Esophagus squamous epithelium (tissue), 5 donors: ENCODE data around the gene PPP2R5C. TPM values are rescaled to one million over a fixed set of nuclear protein-coding genes. Genes with fewer than 3 reads are reported as not detected.

Experiments
- DNase-seq: peaks from one replicate; lab custom pipeline; 2025; lab: John Stamatoyannopoulos, UW
- H3K27ac ChIP-seq, 4 donors: fragments of 200-600 bp; sonication (generic); one replicate each; pipeline ENCODE4 v1.5.1; 2016 to 2019; ENCODE audit warnings: mild to moderate bottlenecking in 1 of 4
- H3K27me3 ChIP-seq, 4 donors: fragments of 200-600 bp; sonication (generic); 1 replicate in 3 of 4; 2 replicates in 1 of 4; pipeline versions ENCODE4 v1.5.1 to v1.6.0; 2017 to 2021; ENCODE audit warnings: antibody characterized with exemption in 1 of 4
- H3K36me3 ChIP-seq, 3 donors: fragments of 200-600 bp; sonication (generic); one replicate each; pipeline ENCODE4 v1.5.1; 2016 to 2019
- H3K4me1 ChIP-seq, 3 donors: fragments of 200-600 bp; sonication (generic); one replicate each; pipeline ENCODE4 v1.5.1; 2017 to 2019
- H3K4me3 ChIP-seq, 4 donors: fragments of 200-600 bp; sonication (generic); 1 replicate in 3 of 4; 2 replicates in 1 of 4; pipeline ENCODE4 v1.5.1; 2016 to 2019; ENCODE audit warnings: mild to moderate bottlenecking in 2 of 4, moderate library complexity in 1 of 4
- H3K9me3 ChIP-seq, 3 donors: fragments of 200-600 bp; sonication (generic); one replicate each; pipeline ENCODE4 v1.5.1; 2016 to 2019
- POLR2A ChIP-seq, 4 donors: fragments of 450-650 bp; IDR thresholded peaks; one replicate each; pipeline ENCODE4 v1.6.1; 2017; ENCODE audit warnings: antibody characterized with exemption in 4 of 4, mild to moderate bottlenecking in 4 of 4, moderate library complexity in 3 of 4
- WGBS, 2 donors: methylation state at CpG; one replicate each; pipeline ENCODE4 v1.1.5; 2018; 5-methylcytosine and 5-hydroxymethylcytosine counted together
- intact Hi-C: fragments of 100-400 bp; cut with DNase I; formaldehyde crosslinking; loops from one replicate; pipeline ENCODE4 v1.15.0; 2022
- total RNA-seq, 4 donors: library from RNA; depleted of rRNA; stranded (reverse); fragments of >200 nt; gene quantifications; one replicate each; pipeline ENCODE4 v1.1.0, GENCODE V29; 2016
- TF ChIP-seq, protein P1 (sequence below), 6 experiments: fragments of 450-650 bp in 4 of 6; fragments of 200-600 bp in 2 of 6; sonication (generic) in 2 of 6; IDR thresholded peaks; one replicate each; pipeline ENCODE4 v1.5.1; 2016 to 2019; ENCODE audit warnings: antibody characterized with exemption in 6 of 6, mild to moderate bottlenecking in 4 of 6, moderate library complexity in 4 of 6
- donor health status: DM: yes; HTN: yes; CAD: no.

The PPP2R5C gene
- total RNA-seq, 4 donors from 2014 or later = 66.3 to 92.3 (median 83.4) TPM

DNA sequence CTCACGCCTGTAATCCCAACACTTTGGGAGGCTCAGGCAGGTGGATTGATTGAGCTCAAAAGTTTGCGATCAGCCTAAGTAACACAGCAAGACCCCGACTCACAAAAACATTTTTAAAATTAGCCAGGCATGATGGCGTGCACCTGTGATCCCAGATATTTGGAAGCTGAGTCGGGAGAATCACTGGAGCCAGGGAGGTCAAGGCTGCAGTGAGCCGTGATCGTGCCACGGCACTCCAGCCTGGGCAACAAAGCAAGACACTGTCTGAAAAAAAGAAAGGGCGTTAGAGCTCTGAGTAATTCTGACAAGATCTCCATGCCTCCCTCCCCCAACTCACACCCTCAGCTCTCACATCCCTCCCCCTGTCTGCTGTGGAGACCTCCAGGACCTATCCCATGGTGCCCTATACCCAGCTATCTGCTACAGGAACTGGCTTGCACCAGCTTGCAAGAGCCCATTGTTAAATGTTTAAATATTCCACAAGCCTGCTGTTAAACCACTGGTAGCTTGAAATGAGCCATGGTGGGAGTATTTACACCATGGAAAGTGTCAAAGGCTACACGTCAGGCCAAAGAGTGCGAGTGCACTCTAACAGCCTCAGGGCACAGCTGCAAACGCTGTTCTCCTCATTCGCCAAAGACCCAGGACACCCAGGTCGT is 35.1 kb upstream of the PPP2R5C start:
- Histone ChIP-seq H3K9me3 (no peaks in the 10 kb centered on the region), H3K4me1 (peaks cover 2 to 9% (median 6%) of the 10 kb centered on the region in 3 donors), H3K27me3 (no peaks in the 10 kb centered on the region), H3K4me3 (no peak overlapping the region), H3K27ac (no peak overlapping the region), H3K36me3 (no peaks in the 10 kb centered on the region)
- TF ChIP-seq POLR2A (IDR thresholded peaks at IDR 0.05) = no peak
- TF ChIP-seq, protein P1, sequence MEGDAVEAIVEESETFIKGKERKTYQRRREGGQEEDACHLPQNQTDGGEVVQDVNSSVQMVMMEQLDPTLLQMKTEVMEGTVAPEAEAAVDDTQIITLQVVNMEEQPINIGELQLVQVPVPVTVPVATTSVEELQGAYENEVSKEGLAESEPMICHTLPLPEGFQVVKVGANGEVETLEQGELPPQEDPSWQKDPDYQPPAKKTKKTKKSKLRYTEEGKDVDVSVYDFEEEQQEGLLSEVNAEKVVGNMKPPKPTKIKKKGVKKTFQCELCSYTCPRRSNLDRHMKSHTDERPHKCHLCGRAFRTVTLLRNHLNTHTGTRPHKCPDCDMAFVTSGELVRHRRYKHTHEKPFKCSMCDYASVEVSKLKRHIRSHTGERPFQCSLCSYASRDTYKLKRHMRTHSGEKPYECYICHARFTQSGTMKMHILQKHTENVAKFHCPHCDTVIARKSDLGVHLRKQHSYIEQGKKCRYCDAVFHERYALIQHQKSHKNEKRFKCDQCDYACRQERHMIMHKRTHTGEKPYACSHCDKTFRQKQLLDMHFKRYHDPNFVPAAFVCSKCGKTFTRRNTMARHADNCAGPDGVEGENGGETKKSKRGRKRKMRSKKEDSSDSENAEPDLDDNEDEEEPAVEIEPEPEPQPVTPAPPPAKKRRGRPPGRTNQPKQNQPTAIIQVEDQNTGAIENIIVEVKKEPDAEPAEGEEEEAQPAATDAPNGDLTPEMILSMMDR (IDR thresholded peaks at IDR 0.05) = no peak
- DNase-seq = no peak
- WGBS, 2 donors = 69 to 74% methylated on average over 14 of the region's 14 CpGs
- intact Hi-C loops = no loop called here

DNA sequence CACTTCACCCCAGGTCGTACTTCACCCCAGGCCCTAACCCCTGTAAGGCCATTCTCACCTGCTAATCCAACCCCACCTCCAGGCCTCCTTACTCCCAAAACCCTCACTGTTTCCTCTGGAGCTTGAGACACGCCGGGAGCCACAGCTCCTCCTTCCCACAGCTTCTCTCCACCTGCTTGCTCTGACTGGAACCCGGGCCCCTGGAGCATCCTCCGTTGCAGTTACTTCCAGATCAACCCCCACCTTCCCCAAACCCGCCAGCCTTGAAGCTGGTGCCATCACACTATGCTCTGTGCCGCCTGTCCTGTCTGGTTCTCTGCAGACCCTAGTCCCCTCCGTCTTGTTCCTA is 34.6 kb upstream of the PPP2R5C start:
- Histone ChIP-seq H3K4me1 (peaks cover 7 to 14% (median 11%) of the 10 kb centered on the region in 3 donors), H3K9me3 (no peaks in the 10 kb centered on the region), H3K27ac (no peak overlapping the region), H3K27me3 (no peaks in the 10 kb centered on the region), H3K36me3 (no peaks in the 10 kb centered on the region), H3K4me3 (no peak overlapping the region)
- 84 to 90% methylated on average over 8 of the region's 8 CpGs for WGBS, 2 donors
- TF ChIP-seq, protein P1 (IDR thresholded peaks at IDR 0.05) = no peak
- no peak for TF ChIP-seq POLR2A (IDR thresholded peaks at IDR 0.05)
- DNase-seq = no peak
- intact Hi-C loops = no loop called here

DNA sequence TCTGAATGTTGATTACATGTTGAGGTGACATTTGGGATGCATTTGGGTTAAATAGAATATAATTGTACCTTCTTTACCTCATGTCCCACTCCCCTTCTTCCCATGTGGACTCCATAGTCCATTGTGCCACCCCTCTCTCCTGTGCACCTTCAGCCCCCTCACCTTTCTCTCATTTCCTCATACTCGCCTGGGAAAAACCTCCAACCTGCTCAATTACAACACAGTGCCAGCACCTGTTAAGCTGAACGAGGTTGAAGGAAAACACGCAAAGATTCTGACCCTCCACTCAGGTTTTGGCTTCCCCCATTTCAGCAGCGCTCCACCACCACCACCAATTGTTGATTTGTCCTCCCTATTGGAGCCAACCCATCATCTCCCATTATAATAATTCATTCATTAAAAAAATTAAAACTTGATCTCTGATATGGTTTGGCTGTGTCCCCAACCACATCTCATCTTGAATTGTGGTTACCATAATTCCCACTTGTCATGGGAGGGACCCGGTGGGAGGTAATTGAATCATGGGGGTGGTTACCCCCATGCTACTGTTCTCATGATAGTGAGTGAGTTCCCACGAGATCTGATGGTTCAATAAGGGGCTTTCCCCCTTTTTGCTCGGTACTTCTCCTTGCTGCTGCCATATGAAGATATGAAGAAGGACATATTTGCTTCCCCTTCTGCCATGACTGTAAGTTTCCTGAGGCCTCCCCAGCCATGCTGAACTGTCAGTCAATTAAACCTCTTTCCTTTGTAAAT is 33.7 kb upstream of the PPP2R5C start:
- no peak for TF ChIP-seq POLR2A (IDR thresholded peaks at IDR 0.05)
- TF ChIP-seq, protein P1 (IDR thresholded peaks at IDR 0.05) = no peak
- no peak overlapping the region for H3K4me3 ChIP-seq
- intact Hi-C loops = no loop called here
- H3K36me3 ChIP-seq = no peaks in the 10 kb centered on the region
- peaks cover 8 to 19% (median 14%) of the 10 kb centered on the region in 3 donors for H3K4me1 ChIP-seq
- WGBS, 2 donors = 69 to 78% methylated on average over 7 of the region's 7 CpGs
- H3K27ac ChIP-seq = no peak overlapping the region
- H3K27me3 ChIP-seq = no peaks in the 10 kb centered on the region
- no peak for DNase-seq
- no peaks in the 10 kb centered on the region for H3K9me3 ChIP-seq

DNA sequence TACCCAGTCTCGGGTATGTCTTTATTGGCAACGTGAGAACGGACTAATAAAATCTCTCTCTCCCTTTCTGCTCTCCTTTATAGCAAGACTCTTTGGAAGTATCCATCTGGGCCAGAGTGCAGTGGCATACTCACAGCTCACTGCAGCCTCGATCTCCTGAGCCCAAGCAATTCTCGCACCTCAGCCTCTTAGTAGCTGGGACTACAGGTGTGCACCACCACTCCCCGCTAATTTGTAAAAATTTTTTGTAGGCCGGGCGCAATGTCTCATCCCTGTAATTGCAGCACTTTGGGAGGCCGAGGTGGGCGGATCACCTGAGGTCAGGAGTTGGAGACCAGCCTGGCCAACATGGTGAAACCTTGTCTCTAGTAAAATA is 33.2 kb upstream of the PPP2R5C start:
- no peak overlapping the region for H3K4me3 ChIP-seq

More for the DNA sequence above, 33.2 kb upstream of the PPP2R5C start:
- Histone ChIP-seq H3K36me3 (no peaks in the 10 kb centered on the region), H3K9me3 (no peaks in the 10 kb centered on the region), H3K27me3 (no peaks in the 10 kb centered on the region), H3K27ac (no peak overlapping the region), H3K4me1 (peaks cover 8 to 19% (median 14%) of the 10 kb centered on the region in 3 donors)
- intact Hi-C loops = no loop called here
- TF ChIP-seq, protein P1 (IDR thresholded peaks at IDR 0.05) = no peak
- TF ChIP-seq POLR2A (IDR thresholded peaks at IDR 0.05) = no peak
- no peak for DNase-seq
- 86 to 97% methylated on average over 7 to 10 of the region's 10 CpGs for WGBS, 2 donors
